Liver (tissue), 3 donors: ENCODE data around the gene CAPN2.

Experiments
- FOXA1 ChIP-seq: IDR thresholded peaks from 2 replicates; pipeline ENCODE4 v1.6.1; 2016; ENCODE audit warnings: antibody characterized with exemption
- SP1 ChIP-seq: IDR thresholded peaks from 2 replicates; pipeline ENCODE4 v1.6.1; 2018; ENCODE audit warnings: antibody characterized with exemption, mild to moderate bottlenecking
- YY1 ChIP-seq: IDR thresholded peaks from 2 replicates; pipeline ENCODE4 v1.6.1; 2016; ENCODE audit warnings: antibody characterized with exemption, mild to moderate bottlenecking
- TF ChIP-seq, protein P1 (sequence below): IDR thresholded peaks from 2 replicates; pipeline ENCODE4 v1.6.1; 2016; ENCODE audit warnings: antibody characterized with exemption, mild to moderate bottlenecking
- TF ChIP-seq, protein P2 (sequence below): IDR thresholded peaks from 2 replicates; pipeline ENCODE4 v1.6.1; 2016; ENCODE audit warnings: antibody characterized with exemption
- TF ChIP-seq, protein P3 (sequence below): fragments of 150-350 bp; IDR thresholded peaks from 2 replicates; pipeline ENCODE4 v1.5.1; 2017; ENCODE audit warnings: improper control_type of control experiment, low read depth, low read length; ENCODE audit not compliant: missing input control
- donor health status: healthy.
- donor health status: healthy.

DNA sequence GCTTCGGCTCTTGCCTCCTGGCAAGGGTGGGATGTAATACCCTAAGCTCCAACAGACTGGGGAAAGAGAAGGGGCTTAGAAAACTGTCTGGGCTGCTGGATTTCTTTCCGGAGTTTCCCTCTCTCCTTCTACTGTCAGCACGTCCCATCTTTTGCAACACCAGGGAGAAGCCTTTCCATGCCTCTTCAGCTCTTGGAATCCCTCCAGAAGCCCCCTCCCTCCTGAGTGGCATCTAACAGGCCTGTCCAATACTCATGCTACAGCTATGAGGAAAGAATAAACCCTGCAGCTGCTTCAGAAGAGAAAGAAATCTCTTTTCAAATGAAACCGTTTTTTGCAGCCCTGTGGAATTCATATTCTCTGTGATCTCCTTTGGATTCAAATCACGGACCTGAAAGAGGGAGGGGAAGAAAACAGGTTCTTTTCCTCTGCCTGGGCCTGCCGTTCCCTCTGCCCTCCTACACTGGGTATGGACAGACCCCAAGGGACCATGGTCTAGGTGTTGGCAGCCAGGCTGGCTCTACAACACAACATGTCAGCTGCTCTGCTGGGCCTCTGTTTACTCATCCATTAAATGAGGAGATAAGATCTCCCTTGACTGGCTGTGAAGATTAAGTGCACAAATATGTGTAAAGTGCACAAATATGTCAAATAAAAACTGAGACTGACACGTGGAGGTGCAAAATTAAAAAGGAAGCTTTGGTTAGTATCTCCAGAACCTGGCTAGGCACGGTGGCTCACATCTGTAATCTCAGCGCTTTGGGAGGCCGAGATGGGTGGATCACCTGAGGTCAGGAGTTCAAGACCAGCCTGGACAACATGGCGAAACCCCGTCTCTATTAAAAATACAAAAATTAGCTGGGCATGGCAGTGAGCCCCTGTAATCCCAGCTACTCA is 6.0 kb upstream of the CAPN2 start:
- TF ChIP-seq, protein P1, sequence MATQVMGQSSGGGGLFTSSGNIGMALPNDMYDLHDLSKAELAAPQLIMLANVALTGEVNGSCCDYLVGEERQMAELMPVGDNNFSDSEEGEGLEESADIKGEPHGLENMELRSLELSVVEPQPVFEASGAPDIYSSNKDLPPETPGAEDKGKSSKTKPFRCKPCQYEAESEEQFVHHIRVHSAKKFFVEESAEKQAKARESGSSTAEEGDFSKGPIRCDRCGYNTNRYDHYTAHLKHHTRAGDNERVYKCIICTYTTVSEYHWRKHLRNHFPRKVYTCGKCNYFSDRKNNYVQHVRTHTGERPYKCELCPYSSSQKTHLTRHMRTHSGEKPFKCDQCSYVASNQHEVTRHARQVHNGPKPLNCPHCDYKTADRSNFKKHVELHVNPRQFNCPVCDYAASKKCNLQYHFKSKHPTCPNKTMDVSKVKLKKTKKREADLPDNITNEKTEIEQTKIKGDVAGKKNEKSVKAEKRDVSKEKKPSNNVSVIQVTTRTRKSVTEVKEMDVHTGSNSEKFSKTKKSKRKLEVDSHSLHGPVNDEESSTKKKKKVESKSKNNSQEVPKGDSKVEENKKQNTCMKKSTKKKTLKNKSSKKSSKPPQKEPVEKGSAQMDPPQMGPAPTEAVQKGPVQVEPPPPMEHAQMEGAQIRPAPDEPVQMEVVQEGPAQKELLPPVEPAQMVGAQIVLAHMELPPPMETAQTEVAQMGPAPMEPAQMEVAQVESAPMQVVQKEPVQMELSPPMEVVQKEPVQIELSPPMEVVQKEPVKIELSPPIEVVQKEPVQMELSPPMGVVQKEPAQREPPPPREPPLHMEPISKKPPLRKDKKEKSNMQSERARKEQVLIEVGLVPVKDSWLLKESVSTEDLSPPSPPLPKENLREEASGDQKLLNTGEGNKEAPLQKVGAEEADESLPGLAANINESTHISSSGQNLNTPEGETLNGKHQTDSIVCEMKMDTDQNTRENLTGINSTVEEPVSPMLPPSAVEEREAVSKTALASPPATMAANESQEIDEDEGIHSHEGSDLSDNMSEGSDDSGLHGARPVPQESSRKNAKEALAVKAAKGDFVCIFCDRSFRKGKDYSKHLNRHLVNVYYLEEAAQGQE, result no peak
- TF ChIP-seq, protein P2, sequence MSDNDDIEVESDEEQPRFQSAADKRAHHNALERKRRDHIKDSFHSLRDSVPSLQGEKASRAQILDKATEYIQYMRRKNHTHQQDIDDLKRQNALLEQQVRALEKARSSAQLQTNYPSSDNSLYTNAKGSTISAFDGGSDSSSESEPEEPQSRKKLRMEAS, result no peak
- TF ChIP-seq, protein P3, sequence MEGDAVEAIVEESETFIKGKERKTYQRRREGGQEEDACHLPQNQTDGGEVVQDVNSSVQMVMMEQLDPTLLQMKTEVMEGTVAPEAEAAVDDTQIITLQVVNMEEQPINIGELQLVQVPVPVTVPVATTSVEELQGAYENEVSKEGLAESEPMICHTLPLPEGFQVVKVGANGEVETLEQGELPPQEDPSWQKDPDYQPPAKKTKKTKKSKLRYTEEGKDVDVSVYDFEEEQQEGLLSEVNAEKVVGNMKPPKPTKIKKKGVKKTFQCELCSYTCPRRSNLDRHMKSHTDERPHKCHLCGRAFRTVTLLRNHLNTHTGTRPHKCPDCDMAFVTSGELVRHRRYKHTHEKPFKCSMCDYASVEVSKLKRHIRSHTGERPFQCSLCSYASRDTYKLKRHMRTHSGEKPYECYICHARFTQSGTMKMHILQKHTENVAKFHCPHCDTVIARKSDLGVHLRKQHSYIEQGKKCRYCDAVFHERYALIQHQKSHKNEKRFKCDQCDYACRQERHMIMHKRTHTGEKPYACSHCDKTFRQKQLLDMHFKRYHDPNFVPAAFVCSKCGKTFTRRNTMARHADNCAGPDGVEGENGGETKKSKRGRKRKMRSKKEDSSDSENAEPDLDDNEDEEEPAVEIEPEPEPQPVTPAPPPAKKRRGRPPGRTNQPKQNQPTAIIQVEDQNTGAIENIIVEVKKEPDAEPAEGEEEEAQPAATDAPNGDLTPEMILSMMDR, result no peak
- no peak for TF ChIP-seq YY1
- TF ChIP-seq FOXA1, result no peak
- no peak for TF ChIP-seq SP1
